Adrenal gland (tissue), 12 donors: ENCODE measurements around the gene GPHN. TPM values are rescaled to one million over a fixed set of nuclear protein-coding genes. Genes with fewer than 3 reads are reported as not detected.

Experiments used
- DNase-seq, 7 donors: peaks; one replicate each; pipeline ENCODE4 v3.0.0-alpha.2; 2019 to 2020
- H3K27ac ChIP-seq, 5 donors: fragments of 200-600 bp; sonication (generic) in 4 of 5; 1 replicate in 3 of 5; 2 replicates in 2 of 5; pipeline versions ENCODE4 v1.5.1 to v1.8.0; 2016 to 2020; ENCODE audit warnings: mild to moderate bottlenecking in 1 of 5
- H3K27me3 ChIP-seq: fragments of 200-600 bp; 2 replicates; pipeline ENCODE4 v1.8.0; 2021
- H3K36me3 ChIP-seq, 2 donors: fragments of 200-600 bp; replicated peaks in 1 of 2; 1 replicate in 1 of 2; 2 replicates in 1 of 2; pipeline versions ENCODE4 v1.5.1 to v1.8.0; 2018 to 2022
- H3K4me1 ChIP-seq, 2 donors: fragments of 200-600 bp; replicated peaks in 1 of 2; 1 replicate in 1 of 2; 2 replicates in 1 of 2; pipeline versions ENCODE4 v1.5.1 to v1.8.0; 2018 to 2021
- H3K4me3 ChIP-seq, 4 donors: fragments of 200-600 bp; sonication (generic) in 3 of 4; one replicate each; pipeline ENCODE4 v1.5.1; 2016 to 2018
- H3K9me3 ChIP-seq, 3 donors: fragments of 200-600 bp; sonication (generic) in 1 of 3; replicated peaks in 1 of 3; 1 replicate in 2 of 3; 2 replicates in 1 of 3; pipeline versions ENCODE4 v1.5.1 to v1.8.0; 2016 to 2021
- CTCF ChIP-seq, 6 experiments: fragments of 450-650 bp in 4 of 6; fragments of 200-600 bp in 2 of 6; sonication (generic) in 1 of 6; IDR thresholded peaks; 1 replicate in 5 of 6; 2 replicates in 1 of 6; pipeline versions ENCODE4 v1.5.1 to v1.8.0; 2016 to 2021; ENCODE audit warnings: antibody characterized with exemption in 6 of 6, mild to moderate bottlenecking in 2 of 6, moderate library complexity in 1 of 6
- POLR2A ChIP-seq, 2 donors: fragments of 450-650 bp; IDR thresholded peaks; one replicate each; pipeline ENCODE4 v1.6.1; 2017; ENCODE audit warnings: antibody characterized with exemption in 2 of 2, mild to moderate bottlenecking in 2 of 2, moderate library complexity in 1 of 2
- WGBS, 4 donors: extraction: QIAGEN DNeasy Blood & Tissue Kit in 2 of 4; methylation state at CpG; one replicate each; pipeline versions ENCODE4 v1.1.5 to v1.1.7; 2013 to 2017; 5-methylcytosine and 5-hydroxymethylcytosine counted together
- intact Hi-C, 2 donors: fragments of 100-400 bp; cut with DNase I; formaldehyde crosslinking; loops; one replicate each; pipeline versions ENCODE4 v1.14.1 to v1.15.0; 2022 to 2023
- polyA plus RNA-seq, 3 donors: library from polyadenylated mRNA; stranded (reverse); fragments of 200-250 nt in 2 of 3; fragments of 350-450 nt in 1 of 3; fragmentation: Illumina TruSeq in 1 of 3; extraction: RNeasy Lipid Tissue Mini Kit (QIAGEN cat#74804) in 1 of 3; gene quantifications; one replicate each; pipeline ENCODE4 v1.2.3, GENCODE V29; 2013 to 2014
- total RNA-seq, 9 donors: library from RNA; depleted of rRNA in 4 of 9; stranded (reverse); fragments of >200 nt in 4 of 9; fragments of 120-200 nt in 1 of 9; fragmentation: NEBNext Ultra II Directional in 1 of 9; extraction: Animal tissue kit (Norgen Biotek cat#: 25700) in 1 of 9; gene quantifications; one replicate each; pipeline versions ENCODE4 v1.1.0 to v1.2.4, GENCODE V29; 2013 to 2023
- donor health status: healthy with polysubstance abuse.
- donor health status: Bipolar disorder and iron deficiency.
- donor health status: DM: yes; HTN: yes; CAD: no.
- donor health status: DM: no; HTN: no; CAD: no.
- donor health status: DM: no; HTN: no; CAD: no.
- donor health status: DM: yes; HTN: yes; CAD: no.

The GPHN gene
- total and polyA plus RNA-seq, 12 donors = 12.5 to 41.0 (median 24.0) TPM

GRCh38 chr14:67133144-67133543 is 625.2 kb downstream of the GPHN start:
- H3K27me3 ChIP-seq = no peaks in the 10 kb centered on the region
- H3K27ac ChIP-seq = no peak overlapping the region
- H3K36me3 ChIP-seq = no peaks in the 10 kb centered on the region
- no peaks in the 10 kb centered on the region for H3K9me3 ChIP-seq
- TF ChIP-seq POLR2A (IDR thresholded peaks at IDR 0.05) (no peak), CTCF (IDR thresholded peaks at IDR 0.05) (no peak)
- DNase-seq = no peak
- peaks cover 5 to 9% of the 10 kb centered on the region in 2 donors for H3K4me1 ChIP-seq
- no peak overlapping the region for H3K4me3 ChIP-seq
- intact Hi-C loops = no loop called here

GRCh38 chr14:67133595-67134441 is 625.9 kb downstream of the GPHN start:
- Histone ChIP-seq H3K4me1 (peaks cover 5 to 9% of the 10 kb centered on the region in 2 donors), H3K27ac (no peak overlapping the region), H3K27me3 (no peaks in the 10 kb centered on the region), H3K9me3 (no peaks in the 10 kb centered on the region), H3K36me3 (no peaks in the 10 kb centered on the region), H3K4me3 (no peak overlapping the region)
- no peak for DNase-seq
- no peak for TF ChIP-seq CTCF (IDR thresholded peaks at IDR 0.05)
- no peak for TF ChIP-seq POLR2A (IDR thresholded peaks at IDR 0.05)
- 84 to 97% (median 86%) methylated on average over 3 of the region's 3 CpGs for WGBS, 4 donors
- intact Hi-C loops = no loop called here

GRCh38 chr14:67137744-67138371 is 629.9 kb downstream of the GPHN start:
- no peaks in the 10 kb centered on the region for H3K9me3 ChIP-seq
- intact Hi-C loops = no loop called here
- no peak for DNase-seq
- peaks cover 5 to 9% of the 10 kb centered on the region in 2 donors for H3K4me1 ChIP-seq
- H3K27ac ChIP-seq = no peak overlapping the region
- H3K36me3 ChIP-seq = no peaks in the 10 kb centered on the region
- TF ChIP-seq CTCF (IDR thresholded peaks at IDR 0.05) = peak; percentile 15 to 54 (median 36)
- no peak for TF ChIP-seq POLR2A (IDR thresholded peaks at IDR 0.05)
- H3K27me3 ChIP-seq = no peaks in the 10 kb centered on the region
- H3K4me3 ChIP-seq = no peak overlapping the region

DNA sequence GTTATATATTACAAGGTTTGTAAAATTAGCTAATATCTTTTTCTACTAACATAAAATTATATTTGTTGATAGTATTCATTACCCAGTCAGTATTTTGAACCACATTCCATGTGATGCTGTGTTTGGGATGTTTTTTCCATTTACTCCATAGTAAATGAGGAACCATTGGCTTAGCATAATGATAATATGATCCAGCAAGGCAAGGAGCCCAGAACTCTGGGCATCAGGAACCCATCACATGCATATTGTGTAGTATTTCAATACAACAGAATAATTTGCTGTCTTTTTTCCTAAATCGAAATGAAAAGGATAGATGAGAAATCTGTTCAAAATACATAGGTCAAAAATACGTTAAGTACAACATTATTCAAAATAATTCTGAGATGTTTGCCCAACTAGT is 632.6 kb downstream of the GPHN start:
- 83 to 98% (median 96%) methylated on average over 2 of the region's 2 CpGs for WGBS, 4 donors
- no peak overlapping the region for H3K27ac ChIP-seq
- no peak overlapping the region for H3K4me3 ChIP-seq
- peaks cover 5 to 9% of the 10 kb centered on the region in 2 donors for H3K4me1 ChIP-seq
- DNase-seq = no peak
- no peaks in the 10 kb centered on the region for H3K36me3 ChIP-seq
- H3K27me3 ChIP-seq = no peaks in the 10 kb centered on the region
- intact Hi-C loops = no loop called here
- TF ChIP-seq POLR2A (IDR thresholded peaks at IDR 0.05) (no peak), CTCF (IDR thresholded peaks at IDR 0.05) (no peak)
- H3K9me3 ChIP-seq = no peaks in the 10 kb centered on the region
